HepG2 (cell line): ENCODE results near the gene GALNT18. TPM values are rescaled to one million over a fixed set of nuclear protein-coding genes. Genes with fewer than 3 reads are reported as not detected.

Source experiments
- ATAC-seq: fragments of 200-7000 bp; cut with Tn5 transposase; 3 replicates; pipeline ENCODE4 v1.9.1; 2020; ENCODE audit warnings: mild to moderate bottlenecking, moderate library complexity
- BruUV-seq: library from RNA; stranded (reverse); fragments of 400-500 nt; replicated peaks from 2 replicates; lab custom pipeline; 2021; lab: Mats Ljungman, UMichigan
- CTCF ChIA-PET: fragments of 300-600 bp; formaldehyde crosslinking; extraction: SDS; loops from one replicate; lab custom pipeline; 2021; ENCODE audit warnings: low total read pairs, inconsistent platforms, low intra/inter-chr PET ratio; lab: Yijun Ruan, JAX
- POLR2A ChIA-PET: fragments of 350-600 bp; sonication (Branson Sonifier 250); formaldehyde crosslinking; loops from one replicate; lab custom pipeline; 2020; ENCODE audit warnings: antibody characterized with exemption, inconsistent platforms; lab: Yijun Ruan, JAX
- DNase-seq: peaks from one replicate; pipeline ENCODE4 v3.0.0-alpha.2; 2015; ENCODE audit warnings: low spot score
- FAIRE-seq: peaks from 3 replicates; lab custom pipeline; 2011; peaks lifted over from hg19 to GRCh38; lab: Jason Lieb, UNC
- H2AFZ ChIP-seq: one replicate; pipeline ENCODE4 v1.6.1; 2011; ENCODE audit warnings: low read length, inconsistent platforms
- H3K27ac ChIP-seq: fragments of 300-600 bp; 3 replicates; pipeline ENCODE4 v1.8.0; 2011; ENCODE audit warnings: mixed run types, mild to moderate bottlenecking, mixed read lengths, low read length, inconsistent platforms; ENCODE audit not compliant: insufficient read depth; ENCODE audit errors: extremely low read length
- H3K27me3 ChIP-seq, 2 experiments: fragments of 200-600 bp in 1 of 2; 2 replicates in 1 of 2; 3 replicates in 1 of 2; pipeline versions ENCODE4 v1.6.0 to v1.8.0; 2011; ENCODE audit warnings: low read length in 2 of 2, mild to moderate bottlenecking in 2 of 2, moderate library complexity in 2 of 2, inconsistent platforms in 1 of 2; ENCODE audit not compliant: insufficient read depth in 2 of 2, control insufficient read depth in 1 of 2
- H3K36me3 ChIP-seq, 2 experiments: fragments of 200-600 bp in 1 of 2; replicated peaks in 1 of 2; 2 replicates in 1 of 2; 3 replicates in 1 of 2; pipeline versions ENCODE4 v1.5.1 to v1.8.0; 2011; ENCODE audit warnings: low read length in 2 of 2, inconsistent platforms in 1 of 2; ENCODE audit not compliant: insufficient read depth in 2 of 2, control insufficient read depth in 1 of 2
- H3K4me1 ChIP-seq: 2 replicates; pipeline ENCODE4 v1.5.1; 2012; ENCODE audit warnings: low read length, inconsistent platforms; ENCODE audit not compliant: insufficient read depth
- H3K4me2 ChIP-seq: 2 replicates; pipeline ENCODE4 v1.6.0; 2011; ENCODE audit warnings: low read depth, low read length, inconsistent platforms
- H3K4me3 ChIP-seq, 3 experiments: fragments of 200-600 bp in 1 of 3; sonication (generic), shearing (Covaris generic) in 1 of 3; replicated peaks in 1 of 3; 2 replicates each; pipeline ENCODE4 v1.5.1; 2011 to 2016; ENCODE audit warnings: low read length in 3 of 3, inconsistent platforms in 2 of 3, low read depth in 2 of 3, mild to moderate bottlenecking in 2 of 3, control low read depth in 1 of 3, mixed read lengths in 1 of 3; ENCODE audit not compliant: insufficient read depth in 1 of 3
- H3K79me2 ChIP-seq: one replicate; pipeline ENCODE4 v1.6.1; 2011; ENCODE audit warnings: low read length, inconsistent platforms; ENCODE audit not compliant: insufficient read depth
- H3K9ac ChIP-seq: 2 replicates; pipeline ENCODE4 v1.6.0; 2011; ENCODE audit warnings: mild to moderate bottlenecking, low read depth, low read length, inconsistent platforms; ENCODE audit not compliant: insufficient read depth
- H3K9me3 ChIP-seq: 2 replicates; pipeline ENCODE4 v1.5.1; 2012; ENCODE audit warnings: mild to moderate bottlenecking, low read length
- H4K20me1 ChIP-seq: 2 replicates; pipeline ENCODE4 v1.6.0; 2011; ENCODE audit warnings: inconsistent platforms, mild to moderate bottlenecking, low read length, moderate library complexity; ENCODE audit not compliant: insufficient read depth
- ARNT ChIP-seq: fragments of 450-650 bp; IDR thresholded peaks from 2 replicates; pipeline ENCODE4 v1.6.1; 2017
- ELF3 ChIP-seq: IDR thresholded peaks from 2 replicates; pipeline ENCODE4 v1.6.1; 2016; ENCODE audit warnings: missing genetic modification reagents, missing compliant biosample characterization
- GLMP ChIP-seq: sonication (generic); formaldehyde crosslinking; IDR thresholded peaks from 2 replicates; pipeline ENCODE4 v1.9.0; 2021; ENCODE audit warnings: missing genetic modification reagents, mild to moderate bottlenecking, borderline replicate concordance
- MAFF ChIP-seq: IDR thresholded peaks from 2 replicates; pipeline ENCODE4 v1.6.1; 2011; ENCODE audit warnings: low read depth, low read length, improper control_type of control experiment
- MAFK ChIP-seq, 2 experiments: IDR thresholded peaks in 1 of 2; conservative IDR thresholded peaks in 1 of 2; 2 replicates each; pipeline ENCODE4 v1.6.1; 2011; ENCODE audit warnings: improper control_type of control experiment in 2 of 2, low read length in 2 of 2
- TCF12 ChIP-seq, 2 experiments: fragments of 450-650 bp in 1 of 2; sonication (generic) in 1 of 2; formaldehyde crosslinking in 1 of 2; IDR thresholded peaks; 2 replicates each; pipeline versions ENCODE4 v1.6.1 to v1.8.0; 2017 to 2022; ENCODE audit warnings: antibody characterized with exemption in 1 of 2, mild to moderate bottlenecking in 1 of 2, missing genetic modification reagents in 1 of 2, moderate library complexity in 1 of 2
- ZKSCAN5 ChIP-seq: sonication (generic); formaldehyde crosslinking; IDR thresholded peaks from 2 replicates; pipeline ENCODE4 v1.5.1; 2020; ENCODE audit warnings: mild to moderate bottlenecking, missing genetic modification reagents
- ZNF101 ChIP-seq: sonication (generic); formaldehyde crosslinking; IDR thresholded peaks from 2 replicates; pipeline ENCODE4 v1.4.0; 2020; ENCODE audit warnings: mild to moderate bottlenecking, low read depth, missing genetic modification reagents, borderline replicate concordance
- ZNF17 ChIP-seq: sonication (generic); formaldehyde crosslinking; IDR thresholded peaks from 2 replicates; pipeline ENCODE4 v1.5.0; 2020; ENCODE audit warnings: mild to moderate bottlenecking, missing genetic modification reagents
- ZNF251 ChIP-seq: sonication (generic); formaldehyde crosslinking; IDR thresholded peaks from 2 replicates; pipeline ENCODE4 v1.9.0; 2021; ENCODE audit warnings: mild to moderate bottlenecking, missing genetic modification reagents
- ZNF253 ChIP-seq: sonication (generic); formaldehyde crosslinking; IDR thresholded peaks from 2 replicates; pipeline ENCODE4 v1.8.0; 2022; ENCODE audit warnings: mild to moderate bottlenecking, missing genetic modification reagents, borderline replicate concordance
- ZNF333 ChIP-seq: sonication (generic); formaldehyde crosslinking; IDR thresholded peaks from 2 replicates; pipeline ENCODE4 v1.4.0; 2020; ENCODE audit warnings: mild to moderate bottlenecking, missing genetic modification reagents, borderline replicate concordance
- ZNF567 ChIP-seq: sonication (generic); formaldehyde crosslinking; IDR thresholded peaks from 2 replicates; pipeline ENCODE4 v1.8.1; 2023; ENCODE audit warnings: mild to moderate bottlenecking, missing genetic modification reagents, borderline replicate concordance
- ZNF746 ChIP-seq: sonication (generic); formaldehyde crosslinking; IDR thresholded peaks from 2 replicates; pipeline ENCODE4 v1.8.0; 2022; ENCODE audit warnings: mild to moderate bottlenecking, missing genetic modification reagents
- ZXDC ChIP-seq: sonication (generic); formaldehyde crosslinking; IDR thresholded peaks from 2 replicates; pipeline ENCODE4 v1.5.0; 2020; ENCODE audit warnings: mild to moderate bottlenecking, missing genetic modification reagents
- WGBS: methylation state at CpG from one replicate; pipeline ENCODE4 v1.1.6; 2017; ENCODE audit warnings: low lambda C conversion rate; 5-methylcytosine and 5-hydroxymethylcytosine counted together
- in situ Hi-C: cut with HindIII; loops from 2 replicates; pipeline ENCODE4 v1.10.0; 2017; ENCODE audit warnings: low pct_unique_long_range_greater_than_20kb; ENCODE audit not compliant: extremely low pct_ligation_motif_present
- intact Hi-C: fragments of 100-400 bp; cut with micrococcal nuclease; formaldehyde crosslinking; loops from one replicate; pipeline ENCODE4 v1.10.0; 2022; ENCODE audit not compliant: unreplicated experiment
- polyA plus RNA-seq, 8 experiments: library from polyadenylated mRNA; depleted of rRNA in 3 of 8; stranded (reverse) in 7 of 8; unstranded in 1 of 8; fragments of >200 nt; fragmentation: Illumina TruSeq in 4 of 8; extraction: Trizol in 4 of 8; gene quantifications; 2 replicates each; pipeline versions ENCODE4 v1.2.1 to v1.2.3, GENCODE V29; 2011 to 2016; ENCODE audit warnings: low read depth in 4 of 8, missing spikeins in 1 of 8, mixed read lengths in 1 of 8; ENCODE audit not compliant: insufficient read depth in 1 of 8
- total RNA-seq, 5 experiments: library from RNA; depleted of rRNA; stranded (reverse); fragments of >200 nt; fragmentation: Illumina TruSeq; extraction: Trizol; gene quantifications; 2 replicates each; pipeline ENCODE4 v1.2.3, GENCODE V29; 2016; ENCODE audit warnings: low read depth in 1 of 5

Gene GALNT18
- total and polyA plus RNA-seq, 2 of the 13 experiments (the other 11 are each of a cell fraction or from before 2014, with no cell fraction given): 0.11 TPM; not detected in 1

- H3K27ac ChIP-seq: no peak overlapping the region
- TF ChIP-seq ZNF746: no peak
- TF ChIP-seq MAFF: peak; percentile 36; the same call in 1 of the 2 replicates
- TF ChIP-seq MAFK (conservative IDR thresholded peaks at IDR 0.05 in 1 of 2, IDR thresholded peaks at IDR 0.05 in 1 of 2; ENCODE audit: low read length in 2 of 2): peak; percentile 27 to 66; a peak in 3 of 4 replicates
- TF ChIP-seq ZNF253 (CRISPR knock-in tag): no peak
- no peak for TF ChIP-seq ZKSCAN5
- TF ChIP-seq ZNF333: no peak
- in situ Hi-C loops (no loop called here), intact Hi-C loops (no loop called here)
- H3K36me3 ChIP-seq: no peaks in the 10 kb centered on the region
- H3K4me3 ChIP-seq: no peak overlapping the region
- no peak for ATAC-seq
- 29% methylated on average over 2 of the region's 2 CpGs for WGBS
- no peaks in the 10 kb centered on the region; a peak in 1 of 5 replicates for H3K27me3 ChIP-seq
- no peak for FAIRE-seq
- H3K79me2 ChIP-seq: no peaks in the 10 kb centered on the region
- no peak overlapping the region for H3K4me2 ChIP-seq
- H4K20me1 ChIP-seq: no peaks in the 10 kb centered on the region; the same call in 1 of the 2 replicates
- no peak for DNase-seq
- no peak overlapping the region for H2AFZ ChIP-seq
- no TSS peak for BruUV-seq
- H3K9ac ChIP-seq: no peak overlapping the region
- no peaks in the 10 kb centered on the region for H3K4me1 ChIP-seq
- ChIA-PET POLR2A (no interaction called here), CTCF (no interaction called here)
- no peaks in the 10 kb centered on the region for H3K9me3 ChIP-seq
Observed at GRCh38 chr11:11384829-11385228, 237.0 kb downstream of the GALNT18 start.

- no TSS peak for BruUV-seq
- no peaks in the 10 kb centered on the region for H3K79me2 ChIP-seq
- H3K9ac ChIP-seq: no peak overlapping the region
- no peaks in the 10 kb centered on the region; a peak in 1 of 5 replicates for H3K27me3 ChIP-seq
- no peak overlapping the region for H2AFZ ChIP-seq
- no peaks in the 10 kb centered on the region for H3K4me1 ChIP-seq
- DNase-seq (no peak), FAIRE-seq (no peak), ATAC-seq (no peak)
- no peaks in the 10 kb centered on the region; the same call in 1 of the 2 replicates for H4K20me1 ChIP-seq
- CTCF ChIA-PET: no interaction called here
- H3K4me2 ChIP-seq: no peak overlapping the region
- in situ Hi-C loops: no loop called here
- no peaks in the 10 kb centered on the region for H3K9me3 ChIP-seq
- POLR2A ChIA-PET: no interaction called here
- H3K4me3 ChIP-seq: no peak overlapping the region
- no peak overlapping the region for H3K27ac ChIP-seq
- 22% methylated on average over 2 of the region's 2 CpGs for WGBS
- H3K36me3 ChIP-seq: no peaks in the 10 kb centered on the region
- intact Hi-C loops: no loop called here
- TF ChIP-seq ZNF101 (no peak), ARNT (no peak), TCF12 (IDR thresholded peaks at IDR 0.05) (no peak), TCF12 (CRISPR knock-in tag; IDR thresholded peaks at IDR 0.05) (no peak), ZNF17 (no peak), GLMP (CRISPR knock-in tag) (no peak), ZXDC (CRISPR knock-in tag) (no peak), ZNF567 (CRISPR knock-in tag) (no peak), ELF3 (no peak), ZNF251 (CRISPR knock-in tag) (no peak)
Observed at GRCh38 chr11:11383995-11384394, 237.8 kb downstream of the GALNT18 start.
